ENCODE results near the gene MEX3A. TPM values are rescaled to one million over a fixed set of nuclear protein-coding genes. Genes with fewer than 3 reads are reported as not detected.
"Not testable (repeated sequence)": the region's sequence is repeated elsewhere in the genome, so short reads cannot be mapped to it uniquely, and the experiment has no call there.

The MEX3A gene
- total RNA-seq, 1 donor = 3.2 TPM

DNA sequence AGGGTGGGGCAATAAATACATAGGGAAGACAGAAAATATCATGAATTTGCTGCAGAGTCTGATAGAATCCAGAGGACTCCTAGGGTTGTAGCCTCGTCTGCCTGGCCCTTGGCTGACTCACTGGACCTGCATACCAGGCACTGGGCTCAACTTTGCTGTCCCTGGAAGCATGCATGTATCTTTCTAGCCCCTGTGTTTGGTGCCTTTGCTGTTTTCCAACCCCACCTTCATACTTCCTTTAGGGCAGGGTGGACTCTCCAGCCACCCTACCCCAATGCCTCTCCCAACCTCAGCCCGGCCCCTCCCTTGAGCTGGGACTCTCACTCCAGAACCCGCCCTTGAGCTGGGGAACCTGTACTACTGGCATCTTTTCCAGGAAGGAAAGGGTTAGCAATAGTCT lies 20.1 kb downstream of the MEX3A start:
- DNase-seq (ENCODE audit: low read depth in 2 of 3, low spot score in 2 of 3) = no peak

DNA sequence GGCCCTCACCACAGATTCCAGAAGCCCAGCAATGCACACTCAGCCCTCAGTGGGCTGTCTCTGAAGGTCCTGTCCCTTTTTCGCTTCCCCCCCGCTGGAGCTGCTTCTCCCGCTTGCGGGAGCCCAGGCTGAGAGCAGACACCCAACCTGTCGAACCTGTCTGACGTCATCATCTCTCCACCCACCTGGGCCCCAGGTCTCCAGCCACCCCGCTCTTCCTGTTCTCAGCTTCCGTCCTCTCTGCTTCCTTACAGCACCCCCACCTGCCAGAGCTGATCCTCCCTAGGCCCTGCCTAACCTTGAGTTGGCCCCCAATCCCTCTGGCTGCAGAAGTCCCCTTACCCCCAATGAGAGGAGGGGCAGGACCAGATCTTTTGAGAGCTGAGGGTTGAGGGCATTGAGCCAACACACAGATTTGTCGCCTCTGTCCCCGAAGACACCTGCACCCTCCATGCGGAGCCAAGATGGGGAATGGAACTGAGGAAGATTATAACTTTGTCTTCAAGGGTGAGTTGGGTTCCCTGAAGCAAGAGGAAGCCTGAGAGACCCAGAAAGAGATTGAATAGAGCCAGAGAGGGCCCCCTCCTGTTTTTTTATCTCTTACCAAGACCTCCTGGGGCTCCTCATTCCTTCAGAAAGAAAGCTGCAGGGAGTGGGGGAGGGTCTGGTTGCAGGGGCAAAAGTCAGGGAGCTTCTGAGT lies 21.2 kb downstream of the MEX3A start, which contains the start of gene RAB25:
TSS of gene RAB25 (plus strand) at position 224 of the 700 bp plus-strand sequence. CDS start at position 465, 241 bp downstream.
- DNase-seq (ENCODE audit: low read depth in 2 of 3, low spot score in 2 of 3) = no peak

DNA sequence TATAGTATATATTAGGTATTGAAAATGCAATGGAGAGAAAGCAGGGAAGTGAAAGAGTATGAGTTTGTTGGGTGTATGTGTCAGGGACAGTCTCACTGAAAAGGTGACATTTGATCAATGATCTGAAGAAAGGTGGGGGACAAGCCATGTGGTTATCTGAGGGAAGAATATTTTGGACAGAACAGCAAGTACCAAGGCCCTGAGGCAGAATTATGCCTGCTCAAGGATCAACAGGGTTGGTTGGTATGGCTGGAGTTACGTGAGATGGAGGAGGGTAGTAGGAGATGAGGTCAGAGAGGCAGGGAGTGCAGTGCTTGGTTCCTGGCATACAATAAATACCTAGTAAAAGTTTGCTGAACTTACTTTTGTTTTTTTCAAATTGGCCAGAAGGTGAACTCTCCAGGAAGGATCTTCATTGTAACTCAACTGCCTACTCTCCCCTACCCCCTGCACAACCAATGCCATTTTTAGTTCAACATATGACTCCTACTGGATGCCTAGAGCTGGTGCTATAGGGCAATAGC lies 25.9 kb downstream of the MEX3A start:
- DNase-seq (ENCODE audit: low read depth in 2 of 3, low spot score in 2 of 3) = no peak

DNA sequence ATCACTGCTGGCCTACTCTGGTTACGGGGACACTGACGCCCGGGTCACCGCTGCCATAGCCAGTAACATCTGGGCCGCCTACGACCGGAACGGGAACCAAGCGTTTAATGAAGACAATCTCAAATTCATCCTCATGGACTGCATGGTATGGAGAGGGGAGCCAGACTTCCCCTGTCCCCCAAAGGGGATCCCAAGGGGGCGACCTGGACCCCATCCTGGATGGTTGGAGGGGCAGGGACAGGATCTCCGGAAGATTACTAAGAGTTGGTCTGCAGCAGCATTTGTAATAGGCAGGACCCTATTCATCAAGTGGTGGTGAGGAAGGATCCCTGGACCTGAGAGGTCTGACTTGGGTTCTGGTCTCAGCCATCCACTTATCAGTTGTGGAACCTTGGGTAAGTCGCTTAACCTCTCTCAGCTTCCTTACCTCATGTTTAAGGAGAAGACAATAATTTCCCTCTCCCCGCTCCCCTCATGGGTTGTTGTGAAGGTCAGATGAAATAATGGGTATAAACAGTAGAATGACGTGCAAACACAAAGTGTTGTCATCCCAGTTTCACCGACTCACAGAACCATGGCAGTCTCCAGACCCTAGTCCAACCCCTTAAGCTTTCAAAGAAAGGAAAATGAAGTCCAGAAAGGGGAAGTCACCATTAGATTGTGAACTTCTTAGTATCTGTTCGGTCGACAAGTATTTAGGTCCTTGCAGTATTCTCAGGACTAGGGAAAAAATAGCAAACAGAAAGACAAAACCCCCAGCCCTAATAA lies 26.8 kb downstream of the MEX3A start:
- no peak for DNase-seq (ENCODE audit: low read depth in 2 of 3, low spot score in 2 of 3)

DNA sequence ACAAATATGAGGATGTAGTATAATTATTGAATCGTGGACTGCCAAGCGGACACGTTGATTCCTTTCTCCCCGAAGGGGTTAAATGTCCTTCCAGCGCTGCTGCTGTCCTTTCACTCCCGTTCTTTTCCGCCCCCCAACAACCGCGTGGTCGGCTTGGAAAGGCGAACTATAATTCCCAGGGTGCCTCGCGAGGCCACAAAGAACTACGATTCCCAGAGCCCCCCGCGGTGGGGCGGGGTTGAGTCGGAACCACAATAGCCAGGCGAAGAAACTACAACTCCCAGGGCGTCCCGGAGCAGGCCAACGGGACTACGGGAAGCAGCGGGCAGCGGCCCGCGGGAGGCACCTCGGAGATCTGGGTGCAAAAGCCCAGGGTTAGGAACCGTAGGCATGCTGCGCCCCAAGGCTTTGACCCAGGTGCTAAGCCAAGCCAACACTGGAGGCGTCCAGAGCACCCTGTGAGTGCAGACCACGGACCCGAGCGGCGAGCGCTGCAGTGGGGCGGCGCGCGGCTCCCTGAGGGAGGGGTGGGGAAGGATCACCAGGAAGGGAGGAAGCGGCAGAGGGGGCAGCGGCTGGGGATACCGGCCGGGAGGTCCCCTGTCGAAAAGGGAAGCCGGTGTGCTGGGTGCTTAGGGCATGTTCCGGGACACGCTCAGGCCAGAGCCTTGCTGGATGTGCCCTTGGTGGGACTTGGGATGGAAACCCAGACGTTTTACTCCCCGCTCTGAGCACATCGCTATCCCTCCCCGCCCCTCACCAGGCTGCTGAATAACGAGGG lies 27.6 kb downstream of the MEX3A start, which contains the start of gene LAMTOR2:
TSS of gene LAMTOR2 (plus strand) at position 283 of the 781 bp plus-strand sequence. CDS start at position 391, 108 bp downstream.
- DNase-seq (ENCODE audit: low read depth in 2 of 3, low spot score in 2 of 3) = peak; percentile 79 to 97 (median 94)

DNA sequence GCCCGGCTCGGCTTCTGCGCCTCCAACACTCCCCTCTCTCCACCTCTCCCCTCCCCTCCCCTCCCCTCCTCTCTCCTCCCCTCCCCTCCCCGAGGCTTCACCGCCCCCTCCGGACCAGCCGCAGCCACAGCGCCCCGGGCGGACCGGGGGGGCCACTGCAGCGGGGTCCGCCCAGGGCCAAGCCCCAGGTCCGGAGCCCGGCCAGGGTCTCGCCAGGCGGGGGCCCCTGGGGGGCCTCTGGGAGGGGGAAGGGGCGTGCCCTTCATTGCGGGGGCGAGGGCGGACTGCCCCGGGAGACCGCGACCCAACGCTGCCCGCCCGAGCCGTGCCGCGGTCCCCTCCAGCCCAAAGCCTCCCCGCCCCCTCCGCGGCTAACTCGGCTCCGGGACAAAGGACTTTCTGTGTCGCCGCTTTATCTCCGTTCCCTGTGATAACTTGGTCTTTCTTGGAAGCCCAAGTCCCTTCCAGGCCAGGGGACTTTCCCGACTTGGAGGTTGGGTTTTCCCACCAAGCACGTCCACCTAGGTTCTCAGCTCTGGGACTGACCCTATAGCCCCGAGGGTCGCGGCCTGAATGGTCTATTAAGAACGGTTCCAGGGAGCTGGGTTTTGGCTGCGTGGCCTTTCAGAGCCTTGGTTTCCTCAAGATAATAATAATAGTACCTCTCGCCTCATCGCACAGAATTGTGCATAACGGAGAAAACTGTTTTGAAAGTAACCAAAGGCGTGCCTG lies 28.3 kb downstream of the MEX3A start, which contains the start of gene UBQLN4:
TSS of gene UBQLN4 (minus strand) at position 31 of the 732 bp plus-strand sequence. CDS start 97 bp downstream, outside the sequence.
- peak; percentile 56 to 92 (median 87) for DNase-seq (ENCODE audit: low read depth in 2 of 3, low spot score in 2 of 3)

DNA sequence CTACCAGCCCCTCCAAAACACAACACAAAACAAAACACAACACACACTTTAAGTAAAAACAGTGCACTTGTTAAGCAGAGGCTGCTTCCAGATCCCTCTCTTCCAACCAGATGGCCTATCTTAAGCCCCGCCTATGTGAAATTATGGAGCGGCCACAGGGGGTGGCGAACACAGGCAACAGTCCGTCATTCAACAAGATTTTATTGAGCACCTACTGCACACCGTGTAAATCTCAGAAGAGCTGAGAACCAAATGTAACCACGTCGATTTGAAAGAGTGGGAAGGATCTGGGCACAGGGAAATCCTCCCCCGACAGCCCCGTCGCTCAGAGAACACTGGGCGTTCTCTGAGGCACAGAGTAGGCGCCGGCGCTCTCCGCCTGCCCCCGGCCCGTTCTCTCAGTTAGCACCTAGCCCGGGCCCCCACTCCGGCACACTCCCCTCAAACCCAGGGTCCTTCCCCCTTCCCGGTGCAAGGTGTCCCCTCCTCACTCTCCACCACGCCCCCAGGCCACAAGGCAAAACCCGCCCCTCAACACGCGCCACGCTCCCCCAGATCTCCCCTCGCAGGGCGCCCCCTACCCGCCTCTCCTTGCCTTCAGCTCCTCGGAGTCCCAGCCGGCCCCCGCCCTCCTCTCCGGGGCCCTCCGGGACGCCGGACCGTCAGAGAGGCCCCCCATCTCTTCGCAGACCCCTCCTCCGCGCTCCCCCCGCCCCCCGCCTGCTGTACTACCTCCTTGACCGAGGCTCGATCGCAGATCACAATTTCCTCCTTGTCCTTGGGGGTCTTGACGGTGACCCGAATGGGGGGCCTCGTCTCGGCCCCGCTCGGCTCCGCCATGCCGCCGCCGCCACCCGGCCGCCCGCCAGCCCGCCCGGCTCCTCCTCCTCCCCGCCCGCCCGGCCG lies 29.1 kb downstream of the MEX3A start:
- peak; percentile 34 to 89 (median 83) for DNase-seq (ENCODE audit: low read depth in 2 of 3, low spot score in 2 of 3)

DNA sequence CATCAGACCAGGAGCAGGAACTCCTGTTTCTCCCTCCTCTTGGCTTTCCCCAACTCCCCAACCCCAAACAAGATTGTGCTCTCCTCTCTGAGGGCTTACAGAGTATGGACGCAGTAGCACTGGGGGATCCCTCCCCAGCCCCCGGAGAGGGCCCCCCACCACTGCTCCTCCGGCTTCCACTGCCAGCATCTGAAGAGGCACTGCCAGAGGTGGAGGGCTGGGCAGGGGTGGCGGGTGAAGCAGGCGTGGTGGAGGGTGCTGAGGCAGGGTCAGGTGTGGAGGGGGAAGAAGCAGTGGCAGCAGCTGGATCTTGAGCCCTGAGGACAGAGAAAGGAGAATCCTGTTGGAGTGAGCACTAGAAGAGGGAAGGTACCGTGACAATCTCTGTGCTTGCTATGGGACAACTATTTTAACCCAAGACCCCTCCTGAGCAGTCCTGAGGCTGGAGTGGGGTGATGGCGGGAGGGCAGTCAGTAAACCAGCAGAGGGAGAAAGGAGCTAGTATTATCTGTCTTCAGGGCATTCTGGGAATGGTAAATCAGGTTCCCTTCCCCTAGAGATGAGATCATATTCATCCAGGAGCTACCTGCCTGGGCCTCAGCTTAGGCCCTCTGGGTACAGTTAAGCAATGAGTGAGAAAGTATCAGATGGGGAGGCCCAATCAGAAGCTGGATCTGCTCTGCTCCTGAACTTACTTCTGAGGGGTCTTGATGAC lies 31.1 kb downstream of the MEX3A start:
- no peak for DNase-seq (ENCODE audit: low read depth in 2 of 3, low spot score in 2 of 3)

DNA sequence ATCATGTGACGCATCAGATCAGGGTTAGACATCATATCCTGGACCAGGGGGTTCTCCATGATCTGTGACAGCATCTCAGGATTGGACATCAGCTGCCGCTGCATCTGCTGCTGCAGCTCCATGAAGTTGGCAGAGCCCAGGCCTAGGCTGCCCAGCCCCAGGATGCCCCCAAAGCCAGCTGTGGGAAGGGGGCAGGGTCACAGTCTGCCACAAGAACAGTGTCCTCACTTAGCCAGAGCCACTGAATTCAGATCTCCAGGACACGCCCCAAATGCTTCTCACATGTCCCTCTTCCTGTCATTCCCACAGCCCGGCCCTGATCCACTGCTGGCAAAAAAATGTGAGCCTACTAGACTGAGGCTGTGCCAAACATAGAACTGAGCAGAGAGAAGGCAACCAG lies 31.9 kb downstream of the MEX3A start:
- DNase-seq (ENCODE audit: low read depth in 2 of 3, low spot score in 2 of 3) = no peak

DNA sequence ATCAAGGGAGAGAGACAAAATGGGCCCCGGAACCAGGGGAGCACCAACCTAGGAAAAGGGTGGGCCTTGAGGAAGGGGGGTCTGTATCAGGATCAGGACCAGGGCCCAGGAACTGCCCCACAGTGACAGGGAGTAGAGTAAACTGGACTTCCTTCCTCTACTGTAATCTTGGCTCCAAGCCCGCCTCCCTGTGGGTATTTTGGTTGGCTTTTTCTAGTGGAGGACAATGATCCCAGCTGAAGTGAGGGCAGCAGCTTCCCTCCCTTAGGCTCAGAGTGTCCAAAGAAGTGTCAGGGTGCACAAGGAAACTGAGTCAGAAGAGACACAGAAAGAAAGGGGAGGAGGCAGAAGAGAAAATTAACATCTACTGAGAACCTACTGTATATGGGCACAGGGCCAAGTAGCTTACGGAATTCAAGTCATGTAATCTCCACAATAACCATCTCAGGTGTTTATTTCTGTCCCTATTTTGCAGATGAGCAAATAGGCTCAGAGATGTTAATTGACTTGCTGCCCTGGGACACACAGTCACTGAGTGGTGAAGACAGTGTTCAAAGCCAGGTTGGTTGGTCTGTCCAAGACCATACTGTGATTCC lies 33.5 kb downstream of the MEX3A start:
- DNase-seq (ENCODE audit: low read depth in 2 of 3, low spot score in 2 of 3) = no peak

DNA sequence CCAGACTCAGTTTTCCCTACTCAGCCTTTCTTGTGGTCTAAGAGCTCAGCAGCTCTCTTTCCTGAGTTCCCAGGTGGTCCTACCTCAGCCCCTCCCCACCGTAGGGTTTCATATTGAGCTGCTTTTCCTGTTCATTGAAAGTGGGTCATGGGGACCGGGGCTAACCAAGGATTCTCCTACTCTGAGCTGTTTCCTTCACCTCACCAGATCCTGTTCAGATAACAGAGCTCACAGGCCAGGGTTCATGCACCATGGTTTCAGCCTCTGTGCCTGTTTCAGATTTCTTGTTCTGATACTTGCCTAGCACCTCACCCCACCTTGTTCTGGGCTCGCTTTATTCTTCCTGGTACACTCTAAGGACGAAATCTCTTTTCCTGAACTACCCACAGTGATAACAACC lies 37.2 kb downstream of the MEX3A start:
- DNase-seq (ENCODE audit: low read depth in 2 of 3, low spot score in 2 of 3) = no peak

DNA sequence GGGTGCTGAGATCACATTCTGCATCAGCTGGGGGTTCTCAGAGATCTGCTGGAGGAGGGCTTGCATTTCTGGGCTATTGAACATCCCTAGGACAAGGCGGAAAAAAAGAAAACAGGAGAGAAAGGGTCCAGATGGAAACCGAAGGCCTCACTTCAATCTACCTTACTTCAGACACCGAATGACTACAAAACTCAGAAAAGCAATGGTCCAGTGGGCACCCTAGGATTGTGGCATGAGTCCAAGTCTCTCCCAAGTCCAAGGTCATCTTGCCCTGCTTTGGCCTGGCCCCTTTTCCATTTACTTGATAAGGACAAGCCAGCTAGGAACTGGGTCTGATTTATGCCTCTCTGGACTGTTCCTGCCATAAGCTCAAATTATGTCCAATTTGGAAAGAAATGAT lies 39.4 kb downstream of the MEX3A start:
- no peak for DNase-seq (ENCODE audit: low read depth in 2 of 3, low spot score in 2 of 3)

DNA sequence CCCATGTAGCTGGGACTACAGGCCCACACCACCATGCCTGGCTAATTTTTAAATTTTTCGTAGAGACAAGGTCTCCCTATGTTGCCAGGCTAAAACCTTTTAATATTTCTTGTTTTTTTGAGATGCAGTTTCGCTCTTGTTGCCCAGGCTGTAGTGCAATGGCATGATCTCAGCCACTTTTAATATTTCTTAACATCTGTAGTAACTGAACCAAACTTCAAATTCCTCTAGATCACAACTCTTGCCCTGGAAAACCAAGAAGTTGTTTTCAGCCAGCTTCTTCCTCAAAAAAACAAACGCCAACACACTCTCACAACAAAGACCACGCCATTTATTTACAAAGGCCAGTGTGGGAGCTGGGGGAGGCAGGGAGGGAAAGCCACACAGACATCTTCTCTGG lies 47.3 kb downstream of the MEX3A start:
- DNase-seq (ENCODE audit: low read depth in 2 of 3, low spot score in 2 of 3) = not testable (repeated sequence)

DNA sequence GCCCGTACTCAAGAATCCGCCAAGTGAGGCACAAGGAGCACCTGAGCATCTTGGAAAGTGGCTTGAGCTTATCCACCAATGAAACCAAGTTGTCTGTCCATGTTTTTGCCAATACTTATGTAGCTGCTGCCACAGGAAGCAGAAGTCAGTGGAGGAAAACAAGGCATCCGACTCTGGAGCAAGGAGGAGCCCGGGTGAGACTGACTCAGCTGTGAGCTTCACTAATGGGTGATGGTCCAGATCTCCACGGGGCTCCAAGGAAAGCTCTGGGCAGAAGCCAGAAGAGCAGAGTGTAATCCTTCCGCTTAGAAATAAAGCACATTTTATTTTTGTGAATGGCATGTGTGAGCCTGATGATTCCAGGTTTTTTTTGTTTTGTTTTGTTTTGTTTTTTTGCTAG lies 49.3 kb downstream of the MEX3A start:
- DNase-seq (ENCODE audit: low read depth in 2 of 3, low spot score in 2 of 3) = no peak

DNA sequence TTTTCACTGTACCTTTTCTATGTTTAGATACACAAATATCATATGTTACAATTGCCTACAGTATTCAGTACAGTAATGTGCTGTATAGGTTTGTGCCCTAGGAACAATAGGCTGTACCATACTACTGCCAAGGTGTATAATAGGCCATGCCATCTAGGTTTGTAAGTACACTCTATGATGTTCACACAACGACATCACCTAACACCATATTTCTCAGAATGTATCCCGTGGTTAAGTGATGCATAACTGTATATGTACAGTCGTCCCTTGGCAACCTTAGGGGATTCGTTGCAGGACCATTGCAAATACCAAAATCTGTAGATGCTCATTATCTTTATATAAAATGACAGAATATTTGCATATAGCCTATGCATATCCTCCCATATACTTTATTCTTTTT lies 55.7 kb downstream of the MEX3A start:
- DNase-seq (ENCODE audit: low read depth in 2 of 3, low spot score in 2 of 3) = no peak

DNA sequence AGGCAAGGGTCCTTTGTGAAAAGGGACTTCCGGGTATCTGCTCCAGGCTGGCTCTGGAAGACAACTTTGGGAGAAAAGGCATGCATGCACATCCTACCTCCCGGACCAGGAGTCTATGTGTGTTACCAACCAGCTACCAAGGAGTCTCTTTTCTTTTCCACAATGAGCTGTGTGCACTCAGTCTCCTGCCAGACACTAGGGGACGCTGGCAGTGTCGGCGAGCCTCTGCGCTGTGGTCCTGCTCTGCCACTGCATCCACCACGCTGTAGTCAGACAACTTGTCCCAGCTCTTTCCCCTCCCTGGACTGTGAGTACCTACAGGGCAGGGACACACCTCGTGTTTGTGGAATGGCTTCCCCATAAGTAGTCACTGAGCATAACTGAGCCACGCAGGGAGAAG lies 56.4 kb downstream of the MEX3A start:
- DNase-seq (ENCODE audit: low read depth in 2 of 3, low spot score in 2 of 3) = peak in 2 of 3 donors; percentile 59 to 77

DNA sequence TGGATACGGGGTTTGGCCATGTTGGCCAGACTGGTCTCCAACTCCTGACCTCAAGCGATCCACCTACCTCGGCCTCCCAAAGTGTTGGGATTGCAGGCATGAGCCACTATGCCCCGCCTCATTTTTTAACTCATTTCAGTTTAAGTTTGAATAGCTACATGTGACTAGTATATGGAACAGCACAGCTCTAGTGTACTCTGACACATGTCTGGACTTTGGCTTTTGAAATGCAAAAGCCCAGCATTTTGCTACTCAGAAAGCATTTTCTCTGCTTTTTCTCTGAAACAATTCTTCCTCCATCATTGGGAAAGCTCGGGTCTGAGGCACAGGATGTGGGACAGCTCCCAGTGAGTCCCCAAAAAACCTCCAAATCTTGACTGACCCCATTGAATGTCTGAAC lies 57.5 kb downstream of the MEX3A start:
- no peak for DNase-seq (ENCODE audit: low read depth in 2 of 3, low spot score in 2 of 3)

All from hematopoietic multipotent progenitor cell (in vitro differentiated cells).